Epithelial cell of esophagus (primary cell): ENCODE data around the gene TMEM59L.

Experiments
- DNase-seq: peaks from one replicate; pipeline ENCODE4 v3.0.0; 2010; ENCODE audit warnings: low read depth
- H3K4me3 ChIP-seq: 2 replicates; pipeline ENCODE4 v1.5.1; 2011; ENCODE audit warnings: mild to moderate bottlenecking, low read length, control low read depth
- TF ChIP-seq, protein P1 (sequence below): IDR thresholded peaks from 2 replicates; pipeline ENCODE4 v1.5.1; 2011; ENCODE audit warnings: low read depth, mild to moderate bottlenecking, low read length, control low read depth, inconsistent platforms; ENCODE audit not compliant: insufficient read depth; ENCODE audit errors: missing control alignments

TMEM59L gene

DNA sequence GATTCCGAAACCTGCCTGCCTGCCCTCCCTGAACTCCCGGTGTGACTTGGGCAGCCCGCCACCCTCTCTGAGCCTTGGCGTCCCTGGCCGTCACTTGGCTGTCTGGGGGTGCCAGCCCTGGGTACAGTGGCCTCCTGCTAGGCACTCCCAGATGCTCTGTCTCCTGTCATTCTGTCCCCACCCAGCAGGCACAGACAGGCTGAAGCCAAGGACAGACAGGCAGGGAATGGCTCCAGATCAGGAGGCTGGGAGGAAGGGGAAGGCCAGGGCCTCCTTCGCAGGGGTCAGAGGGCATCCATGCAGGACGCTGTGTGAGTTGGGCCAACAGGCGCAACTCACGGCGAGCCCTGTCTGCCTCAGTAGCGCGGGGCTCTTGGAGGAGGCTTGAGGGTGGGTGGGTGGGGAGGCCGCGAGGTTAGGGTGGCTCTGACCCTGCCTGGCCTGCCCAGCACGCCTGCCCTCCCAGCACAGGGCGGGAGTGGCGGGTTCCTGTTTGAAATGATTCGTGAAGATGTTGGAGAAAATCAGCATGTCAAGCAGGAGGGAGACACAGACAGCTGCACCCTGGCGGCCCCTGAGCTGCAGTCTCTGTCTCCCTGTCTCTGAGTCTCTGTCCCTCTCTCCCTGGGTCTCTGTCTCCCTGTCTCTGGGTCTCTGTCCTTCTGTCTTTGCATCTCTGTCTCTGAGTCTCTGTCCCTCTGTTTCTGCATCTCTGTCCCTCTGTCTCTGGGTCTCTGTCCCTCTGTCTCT, 43.8 kb downstream of the TMEM59L start:
- no peak overlapping the region for H3K4me3 ChIP-seq
- DNase-seq = no peak
- TF ChIP-seq, protein P1, sequence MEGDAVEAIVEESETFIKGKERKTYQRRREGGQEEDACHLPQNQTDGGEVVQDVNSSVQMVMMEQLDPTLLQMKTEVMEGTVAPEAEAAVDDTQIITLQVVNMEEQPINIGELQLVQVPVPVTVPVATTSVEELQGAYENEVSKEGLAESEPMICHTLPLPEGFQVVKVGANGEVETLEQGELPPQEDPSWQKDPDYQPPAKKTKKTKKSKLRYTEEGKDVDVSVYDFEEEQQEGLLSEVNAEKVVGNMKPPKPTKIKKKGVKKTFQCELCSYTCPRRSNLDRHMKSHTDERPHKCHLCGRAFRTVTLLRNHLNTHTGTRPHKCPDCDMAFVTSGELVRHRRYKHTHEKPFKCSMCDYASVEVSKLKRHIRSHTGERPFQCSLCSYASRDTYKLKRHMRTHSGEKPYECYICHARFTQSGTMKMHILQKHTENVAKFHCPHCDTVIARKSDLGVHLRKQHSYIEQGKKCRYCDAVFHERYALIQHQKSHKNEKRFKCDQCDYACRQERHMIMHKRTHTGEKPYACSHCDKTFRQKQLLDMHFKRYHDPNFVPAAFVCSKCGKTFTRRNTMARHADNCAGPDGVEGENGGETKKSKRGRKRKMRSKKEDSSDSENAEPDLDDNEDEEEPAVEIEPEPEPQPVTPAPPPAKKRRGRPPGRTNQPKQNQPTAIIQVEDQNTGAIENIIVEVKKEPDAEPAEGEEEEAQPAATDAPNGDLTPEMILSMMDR = no peak

- H3K4me3 ChIP-seq = no peak overlapping the region
- TF ChIP-seq, protein P1 = no peak
- DNase-seq = no peak
These were observed 45.1 kb downstream of the TMEM59L start for GRCh38 chr19:18657590-18658365.

DNA sequence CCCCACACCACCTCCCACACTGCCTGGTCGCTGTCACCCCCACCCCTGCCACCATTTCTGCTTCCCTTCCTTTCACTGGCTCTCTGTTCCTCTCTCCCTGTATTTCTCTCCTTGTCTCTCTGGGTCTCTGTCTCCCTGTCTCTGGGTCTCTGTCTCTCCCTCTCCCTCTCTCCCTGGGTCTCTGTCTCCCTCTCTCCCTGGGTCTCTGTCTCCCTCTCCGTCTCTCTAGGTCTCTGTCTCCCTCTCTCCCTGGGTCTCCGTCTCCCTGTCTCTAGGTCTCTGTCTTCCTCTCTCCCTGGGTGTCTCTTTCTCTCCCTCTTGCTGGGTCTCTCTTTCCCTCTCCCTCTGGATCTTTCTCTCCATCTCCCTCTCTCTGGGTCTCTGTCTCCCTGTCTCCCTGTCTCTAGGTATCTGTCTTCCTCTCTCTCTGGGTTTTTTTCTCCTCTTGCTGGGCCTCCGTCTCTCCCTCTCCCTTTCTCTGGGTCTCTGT, 45.7 kb downstream of the TMEM59L start:
- H3K4me3 ChIP-seq = no peak overlapping the region
- TF ChIP-seq, protein P1 = no peak
- no peak for DNase-seq

GRCh38 chr19:18659281-18660050, 46.8 kb downstream of the TMEM59L start:
- TF ChIP-seq, protein P1 = no peak
- DNase-seq = no peak
- H3K4me3 ChIP-seq = no peak overlapping the region

DNA sequence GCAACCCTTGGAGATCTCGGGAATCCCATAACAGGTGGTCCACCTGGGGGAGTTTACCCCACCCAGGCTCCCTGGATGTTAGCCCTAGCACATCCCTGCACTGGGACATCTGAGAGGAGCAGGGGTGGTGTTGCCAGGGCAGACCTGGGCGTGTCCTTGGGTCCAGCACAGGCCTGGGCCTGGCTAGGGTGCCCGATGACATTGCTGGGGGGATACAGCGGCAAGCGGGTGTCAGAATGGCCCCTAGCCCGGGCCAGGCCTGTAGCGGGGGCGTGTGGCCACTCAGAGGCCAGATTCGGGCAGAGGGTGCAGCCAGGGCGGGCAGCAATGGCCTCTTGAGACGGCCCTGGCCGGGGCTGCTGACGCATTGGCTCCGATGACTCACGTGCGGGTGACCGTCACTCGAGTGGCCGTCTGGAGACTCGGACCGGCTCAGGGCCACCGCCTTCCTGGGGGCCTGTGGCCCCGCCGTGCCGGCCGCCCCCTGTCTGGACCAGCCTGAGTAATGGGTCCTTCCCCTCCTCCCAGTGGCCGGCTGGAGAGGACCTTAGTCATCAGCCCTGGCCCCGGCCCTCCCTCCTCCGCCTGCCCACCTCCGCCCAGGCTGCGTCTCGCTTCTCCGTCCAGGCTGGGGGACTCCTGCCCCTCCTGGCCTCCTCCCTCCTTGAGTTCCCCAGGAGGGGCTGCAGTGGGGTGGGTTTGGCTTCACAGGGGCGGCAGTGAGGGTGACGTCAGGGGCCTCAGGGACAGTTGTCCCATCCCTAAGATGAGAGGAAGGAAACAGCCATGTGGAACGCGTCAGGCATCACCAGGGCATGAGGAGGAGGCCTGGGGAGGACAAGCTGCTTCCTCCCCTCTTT, 47.6 kb downstream of the TMEM59L start:
- no peak for DNase-seq
- no peak overlapping the region for H3K4me3 ChIP-seq
- TF ChIP-seq, protein P1 = no peak
